H1 (cell line): ENCODE results near the gene YAP1. TPM values are rescaled to one million over a fixed set of nuclear protein-coding genes. Genes with fewer than 3 reads are reported as not detected.

Experiments used
- BCL11A ChIP-seq, 2 experiments: IDR thresholded peaks; one replicate each; pipeline ENCODE4 v1.6.1; 2011; ENCODE audit warnings: low read depth in 2 of 2, low read length in 2 of 2, mild to moderate bottlenecking in 2 of 2
- CBX5 ChIP-seq: fragments of 300-800, 300-1000 bp; sonication (generic); IDR thresholded peaks from 2 replicates; pipeline ENCODE4 v1.7.1; 2016; ENCODE audit warnings: antibody characterized with exemption, low read length, low read depth
- CEBPB ChIP-seq: IDR thresholded peaks from 2 replicates; pipeline ENCODE4 v1.6.1; 2012; ENCODE audit warnings: low read depth, low read length
- CTCF ChIP-seq, 3 experiments: IDR thresholded peaks; 1 replicate in 2 of 3; 2 replicates in 1 of 3; pipeline versions ENCODE4 v1.5.1 to v1.6.1; 2011; ENCODE audit warnings: low read length in 3 of 3, mild to moderate bottlenecking in 3 of 3, inconsistent platforms in 2 of 3, low read depth in 1 of 3, moderate library complexity in 1 of 3; ENCODE audit not compliant: insufficient read depth in 1 of 3; ENCODE audit errors: control extremely low read depth in 1 of 3
- EGR1 ChIP-seq: IDR thresholded peaks from 2 replicates; pipeline ENCODE4 v1.6.1; 2011; ENCODE audit warnings: low read depth, low read length, borderline replicate concordance
- EZH2 ChIP-seq: fragments of 200-600 bp; sonication (generic); IDR thresholded peaks from 2 replicates; pipeline ENCODE4 v1.7.1; 2012; ENCODE audit warnings: low read depth, mild to moderate bottlenecking, moderate library complexity, low read length, inconsistent platforms; ENCODE audit not compliant: severe bottlenecking
- KDM4A ChIP-seq: IDR thresholded peaks from one replicate; pipeline ENCODE4 v1.7.1; 2012; ENCODE audit warnings: low read depth, mild to moderate bottlenecking, moderate library complexity, low read length, inconsistent platforms; ENCODE audit not compliant: severe bottlenecking
- NRF1 ChIP-seq: IDR thresholded peaks from 2 replicates; pipeline ENCODE4 v1.6.1; 2011; ENCODE audit warnings: mild to moderate bottlenecking, low read depth, low read length, improper control_type of control experiment
- ZNF274 ChIP-seq: IDR thresholded peaks from 2 replicates; pipeline ENCODE4 v1.7.0; 2012; ENCODE audit warnings: low read length, borderline replicate concordance; ENCODE audit errors: extremely low read depth
- polyA plus RNA-seq, 7 experiments: library from polyadenylated mRNA; depleted of rRNA in 3 of 7; stranded (reverse) in 5 of 7; unstranded in 2 of 7; fragments of >200 nt in 5 of 7; fragments of 200-250 nt in 2 of 7; gene quantifications; 1 replicate in 5 of 7; 2 replicates in 1 of 7; 4 replicates in 1 of 7; pipeline versions ENCODE4 v1.2.1 to v1.2.3, GENCODE V29; 2011 to 2013; ENCODE audit warnings: missing spikeins in 2 of 7, mixed read lengths in 2 of 7
- total RNA-seq: library from RNA; stranded (reverse); fragmentation: NEBNext Ultra II Directional; extraction: Animal tissue kit (Norgen Biotek cat#: 25700); gene quantifications from 2 replicates; pipeline ENCODE4 v1.2.1, GENCODE V29; 2021

The YAP1 gene
- total and polyA plus RNA-seq, 2 of the 8 experiments (the other 6 are each of a cell fraction or from before 2014, with no cell fraction given), result 62.0 to 108 TPM

GRCh38 chr11:102276362-102276761 lies 166.1 kb downstream of the YAP1 start (continued):
- TF ChIP-seq CTCF (IDR thresholded peaks at IDR 0.05; ENCODE audit: control extremely low read depth in 1 of 3, insufficient read depth in 1 of 3, low read depth in 1 of 3, low read length in 3 of 3) (no peak), EZH2 (no peak), KDM4A (no peak), CBX5 (no peak), CEBPB (no peak), NRF1 (no peak), ZNF274 (no peak), BCL11A (IDR thresholded peaks at IDR 0.05; ENCODE audit: low read depth in 2 of 2, low read length in 2 of 2) (no peak), EGR1 (no peak)
